ENCODE measurements around the gene MYF5.
A peak's percentile ranks its signal among the peaks of the same experiment; 100 is the strongest.
"Not testable (repeated sequence)": the region's sequence is repeated elsewhere in the genome, so short reads cannot be mapped to it uniquely, and the experiment has no call there.

MYF5 gene

GRCh38 chr12:80716696-80717469 is at the start of gene MYF5:
Gene MYF5 (plus strand): TSS chr12:80716912. CDS start chr12:80717064, 152 bp downstream.
- no peak for DNase-seq

GRCh38 chr12:80670214-80670613 is 46.5 kb upstream of the MYF5 start:
- no peak for DNase-seq

DNA sequence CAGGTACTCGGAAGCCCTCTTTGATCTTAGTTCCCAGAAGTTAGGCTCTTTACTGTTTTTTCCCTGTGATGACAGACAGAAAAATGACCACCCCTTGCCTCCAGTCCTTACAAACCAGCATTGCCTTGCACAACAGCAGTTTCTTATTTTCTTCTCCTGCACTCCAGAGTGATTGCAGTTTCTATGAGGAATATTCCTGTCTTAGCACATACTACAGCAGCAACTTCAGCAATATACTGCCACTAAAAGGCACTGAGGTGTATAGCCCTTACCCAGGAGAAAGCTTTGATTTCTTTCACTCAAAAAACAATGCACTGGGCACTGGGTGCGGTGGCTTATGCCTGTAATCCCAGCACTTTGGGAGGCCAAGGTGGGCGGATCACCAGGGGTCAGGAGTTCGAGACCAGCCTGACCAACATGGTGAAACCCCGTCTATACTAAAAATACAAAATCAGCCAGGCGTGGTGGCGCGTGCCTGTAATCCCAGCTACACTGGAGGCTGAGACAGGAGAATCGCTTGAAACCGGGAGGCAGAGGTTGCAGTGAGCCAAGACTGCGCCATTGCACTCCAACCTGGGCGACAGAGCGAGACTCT is 40.6 kb upstream of the MYF5 start:
- not testable (repeated sequence) for DNase-seq

DNA sequence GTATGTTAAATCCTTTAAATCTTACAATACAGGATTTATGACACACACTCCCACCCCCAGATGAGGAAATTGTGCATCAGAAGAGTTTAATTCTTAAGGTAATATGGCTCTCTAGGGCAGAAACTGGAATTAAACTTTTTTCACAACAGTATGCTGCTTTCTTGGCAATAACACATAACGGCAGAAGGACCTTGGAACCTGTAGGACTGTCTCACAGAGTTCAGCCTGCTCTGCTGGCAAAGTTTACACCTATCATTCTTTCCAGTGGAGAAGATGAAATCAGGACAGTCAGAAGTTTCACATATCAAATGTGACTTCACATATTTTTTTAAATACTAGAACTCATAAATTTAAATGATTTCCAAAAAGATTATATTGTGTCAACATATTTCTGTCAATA is 39.9 kb upstream of the MYF5 start:
- no peak for DNase-seq

DNA sequence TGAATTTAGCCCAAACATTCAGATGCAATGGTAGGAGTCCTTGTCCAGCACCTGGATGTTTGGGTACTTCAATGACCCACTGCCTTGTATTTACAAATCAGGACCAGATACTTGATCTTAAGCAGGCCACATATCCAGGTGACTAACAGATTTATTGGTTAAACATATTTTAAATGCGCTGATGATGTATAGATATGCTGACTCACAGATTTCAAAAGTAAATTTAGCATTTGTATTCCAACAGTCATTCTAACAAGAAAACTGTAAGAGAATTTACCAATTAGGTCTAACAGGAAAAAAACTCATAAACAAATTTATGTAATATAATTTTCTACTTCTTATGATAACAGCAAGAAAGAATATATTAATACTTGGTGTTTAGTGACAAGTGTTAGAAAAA is 38.7 kb upstream of the MYF5 start:
- no peak for DNase-seq

DNA sequence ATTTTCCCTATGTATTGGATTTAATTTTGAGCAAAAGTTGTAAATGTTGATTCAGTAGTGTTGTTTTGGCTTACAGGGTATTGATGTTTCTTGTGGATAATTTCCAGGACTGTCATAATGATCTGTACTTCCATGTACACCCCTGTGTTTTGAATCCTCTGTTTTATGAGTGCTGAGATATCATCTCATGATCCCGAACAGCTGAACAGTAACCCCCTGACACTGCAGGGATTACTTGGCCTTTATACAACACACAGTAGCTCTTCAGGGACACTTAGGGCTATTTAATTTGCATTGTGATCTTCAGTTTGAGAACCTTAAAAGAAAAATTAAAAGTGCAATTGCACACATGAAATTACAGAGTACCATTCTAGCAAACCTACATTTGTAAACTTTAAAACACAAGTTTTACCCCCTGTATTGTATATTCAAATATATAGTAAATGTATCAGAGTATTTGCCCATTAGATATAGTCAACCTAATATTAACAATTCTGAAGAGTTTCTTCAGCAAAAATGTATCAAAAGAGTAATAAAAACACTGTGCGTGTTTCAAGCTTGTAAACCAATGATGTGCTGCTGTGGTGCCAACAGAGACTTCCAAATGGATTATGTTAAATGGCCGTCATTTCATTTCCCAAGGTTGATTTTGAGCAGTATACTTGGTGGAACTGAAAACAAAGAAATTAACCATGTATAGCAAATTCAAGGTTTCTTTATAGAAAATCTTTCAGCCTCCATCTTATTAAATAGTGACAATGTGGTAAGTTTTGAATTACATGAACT is 37.2 kb upstream of the MYF5 start:
- DNase-seq: no peak

GRCh38 chr12:80681287-80681686 is 35.4 kb upstream of the MYF5 start:
- DNase-seq: no peak

- DNase-seq: no peak
Measured at GRCh38 chr12:80681786-80682185, 34.9 kb upstream of the MYF5 start.

DNA sequence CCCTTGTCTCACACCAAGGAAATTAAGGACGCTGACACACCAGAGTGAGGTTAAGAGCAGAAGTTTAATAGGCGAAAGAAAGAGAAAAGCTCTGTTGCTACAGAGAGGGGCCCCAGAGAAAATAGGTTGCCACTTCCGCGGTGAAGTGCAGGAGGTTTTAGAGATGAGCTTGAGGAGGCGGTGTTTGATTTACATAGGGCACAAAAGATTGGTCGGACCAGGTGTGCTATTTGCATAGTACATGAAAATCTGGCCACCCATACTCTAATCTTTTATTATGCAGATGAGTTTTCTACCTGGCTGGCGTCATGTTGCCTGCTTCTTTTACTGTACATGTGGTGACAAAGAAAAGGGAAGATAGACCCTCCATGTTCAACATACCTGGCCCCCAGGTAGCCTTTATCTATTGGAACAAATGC is 32.6 kb upstream of the MYF5 start:
- DNase-seq: no peak

DNA sequence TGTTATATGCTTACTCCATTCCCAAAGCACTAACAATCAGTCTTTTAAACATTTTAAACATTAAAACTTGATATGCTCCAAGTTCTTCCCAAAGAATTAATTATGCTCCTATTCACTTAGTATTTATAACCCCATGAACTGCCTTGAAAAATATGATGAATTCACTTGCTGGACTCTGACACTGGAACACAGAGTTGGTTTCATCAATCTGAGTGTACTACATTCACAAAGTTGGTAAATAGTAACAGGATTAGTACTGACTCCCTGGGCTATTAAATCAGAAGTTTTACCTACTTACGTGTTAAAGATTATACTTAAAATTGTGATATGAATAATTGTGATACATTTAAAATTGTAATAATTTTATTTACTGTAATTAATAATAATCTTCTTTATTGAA is 26.6 kb upstream of the MYF5 start:
- DNase-seq: no peak

DNA sequence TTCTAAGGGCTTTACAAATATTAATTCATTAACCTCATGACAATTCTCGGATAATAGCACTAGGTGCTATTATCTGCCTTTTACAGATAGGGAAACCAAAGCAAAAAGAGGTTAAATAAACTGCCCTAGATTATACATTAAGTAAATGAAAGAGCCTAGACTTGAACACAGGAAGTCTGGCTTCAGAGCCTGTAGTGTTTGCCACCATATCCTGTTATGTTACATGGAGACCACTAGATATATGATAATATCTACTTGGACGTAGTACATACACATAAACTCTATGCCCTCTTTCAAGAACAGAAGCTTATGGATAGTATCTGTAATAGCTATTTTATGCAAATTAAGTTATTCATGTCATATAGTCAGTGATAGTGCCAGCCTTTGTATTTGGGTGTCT is 26.2 kb upstream of the MYF5 start:
- DNase-seq: no peak

GRCh38 chr12:80692114-80692513 is 24.6 kb upstream of the MYF5 start:
- no peak for DNase-seq

DNA sequence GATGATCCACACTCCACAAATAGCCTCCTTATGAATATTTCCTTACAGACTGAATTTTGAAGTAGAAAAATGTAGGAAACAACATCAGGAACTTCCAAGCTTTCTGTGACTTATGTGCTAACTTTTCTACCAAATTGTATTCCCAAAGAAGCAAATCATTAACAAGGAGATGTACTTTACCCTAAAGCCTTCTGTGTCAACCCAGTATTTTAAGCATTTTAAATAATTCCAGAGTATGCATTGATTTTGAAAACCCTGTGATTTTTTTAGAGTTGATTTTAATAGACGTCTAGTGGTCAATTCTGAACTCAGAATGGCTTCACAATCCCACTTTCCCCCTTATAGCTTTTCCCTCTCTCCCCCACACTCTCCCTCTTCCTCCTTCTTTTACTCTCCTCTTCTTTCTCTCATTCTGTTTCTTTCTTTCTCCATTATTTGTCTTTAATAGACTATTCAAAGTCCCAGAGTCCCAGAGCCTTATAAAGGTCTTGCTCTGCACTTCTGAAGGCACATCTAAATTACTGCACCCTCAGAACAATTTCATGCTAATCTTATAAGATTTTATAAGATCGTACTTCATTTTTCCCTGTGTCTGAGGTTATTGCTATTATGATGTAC is 19.3 kb upstream of the MYF5 start:
- DNase-seq: no peak

- DNase-seq: no peak
Measured at GRCh38 chr12:80698256-80698655, 18.5 kb upstream of the MYF5 start.

- DNase-seq: no peak
Measured at GRCh38 chr12:80698847-80699542, 17.7 kb upstream of the MYF5 start.

- DNase-seq: no peak
Measured at GRCh38 chr12:80700327-80700726, 16.4 kb upstream of the MYF5 start.

DNA sequence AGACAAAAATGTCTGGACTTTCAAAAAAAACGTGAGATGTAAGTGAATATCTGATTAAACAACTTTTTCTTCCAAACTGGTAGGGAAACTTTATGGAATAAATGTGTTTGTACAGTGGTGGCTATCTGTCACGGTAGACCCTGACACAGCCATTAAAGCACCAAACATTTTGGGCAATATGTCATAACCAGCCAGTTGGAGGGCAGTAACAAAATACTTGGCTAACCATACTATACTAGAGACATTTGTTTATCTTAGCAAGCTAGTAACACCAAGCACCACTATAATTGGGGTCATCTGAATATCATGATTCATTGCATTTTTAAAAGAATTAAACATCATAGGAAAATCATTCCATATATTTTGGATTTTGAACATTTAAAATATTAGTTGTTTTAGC is 15.3 kb upstream of the MYF5 start:
- DNase-seq: no peak

DNA sequence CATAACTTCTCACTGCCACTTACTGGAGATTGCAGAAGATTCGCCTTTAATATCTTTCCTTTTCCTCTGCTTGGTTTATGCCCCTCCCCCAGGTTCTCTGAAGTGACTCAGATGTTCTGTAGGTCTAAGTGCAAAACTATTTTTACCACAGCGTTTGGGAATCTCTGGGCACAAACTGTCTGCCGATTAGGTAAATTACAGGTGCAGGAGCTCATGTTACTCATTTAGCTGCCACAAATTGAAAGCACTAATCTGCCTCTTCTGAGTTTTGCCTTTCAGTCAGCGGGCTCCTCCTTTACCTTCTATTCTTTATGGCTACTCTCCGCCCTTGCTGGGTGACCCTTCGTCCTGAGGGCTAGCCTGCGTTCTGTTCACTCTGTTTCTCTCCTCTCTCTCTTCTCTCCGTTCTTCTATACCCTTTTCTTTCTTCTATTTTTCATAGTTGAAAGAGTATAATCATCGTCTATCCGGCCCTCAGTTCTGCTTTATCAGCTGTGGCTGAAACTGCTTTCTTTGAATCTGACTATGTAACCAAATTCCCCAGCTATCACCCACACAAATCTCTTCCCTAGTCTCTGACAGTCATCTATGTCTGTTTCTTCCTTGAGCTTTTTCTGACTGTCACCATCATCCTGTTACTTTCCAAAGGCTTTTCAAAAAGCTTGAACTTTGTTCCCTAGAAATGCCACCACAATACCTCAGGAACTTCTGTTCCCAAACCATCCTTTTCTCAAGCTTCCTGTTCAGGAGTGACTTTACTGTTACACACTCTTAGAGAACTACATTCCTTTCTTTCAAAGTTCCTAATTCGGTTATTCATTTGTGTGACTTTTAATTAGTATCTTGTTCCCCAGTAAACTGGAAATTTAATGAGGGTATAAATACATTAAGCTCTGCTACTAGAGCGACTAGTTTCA is 13.6 kb upstream of the MYF5 start:
- peak; percentile 81 for DNase-seq

- DNase-seq: no peak
Measured at GRCh38 chr12:80704420-80704819, 12.3 kb upstream of the MYF5 start.

- DNase-seq: no peak
Measured at GRCh38 chr12:80707126-80707829, 9.4 kb upstream of the MYF5 start, which contains the start of gene MYF6. Gene MYF6 (plus strand): TSS chr12:80707634. CDS start chr12:80707720, 86 bp downstream.

DNA sequence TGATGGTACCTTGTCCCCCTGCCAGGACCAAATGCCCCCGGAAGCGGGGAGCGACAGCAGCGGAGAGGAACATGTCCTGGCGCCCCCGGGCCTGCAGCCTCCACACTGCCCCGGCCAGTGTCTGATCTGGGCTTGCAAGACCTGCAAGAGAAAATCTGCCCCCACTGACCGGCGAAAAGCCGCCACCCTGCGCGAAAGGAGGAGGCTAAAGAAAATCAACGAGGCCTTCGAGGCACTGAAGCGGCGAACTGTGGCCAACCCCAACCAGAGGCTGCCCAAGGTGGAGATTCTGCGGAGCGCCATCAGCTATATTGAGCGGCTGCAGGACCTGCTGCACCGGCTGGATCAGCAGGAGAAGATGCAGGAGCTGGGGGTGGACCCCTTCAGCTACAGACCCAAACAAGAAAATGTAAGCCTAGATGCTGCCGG is 8.9 kb upstream of the MYF5 start:
- no peak for DNase-seq

All from RPMI8226 (cell line).